Subcutaneous abdominal adipose tissue (tissue), 5 donors: ENCODE results near the gene ADK.
"Not testable (repeated sequence)": the region's sequence is repeated elsewhere in the genome, so short reads cannot be mapped to it uniquely, and the experiment has no call there.

Experiments used
- H3K27ac ChIP-seq: one replicate; pipeline ENCODE4 v1.7.0; 2013; ENCODE audit warnings: low read depth, mild to moderate bottlenecking, inconsistent platforms, low read length, moderate library complexity
- H3K27me3 ChIP-seq, 5 donors: one replicate each; pipeline ENCODE4 v1.7.0; 2013; ENCODE audit warnings: low read length in 5 of 5, inconsistent platforms in 1 of 5; ENCODE audit not compliant: control insufficient read depth in 5 of 5, insufficient read depth in 4 of 5
- H3K36me3 ChIP-seq, 5 donors: one replicate each; pipeline ENCODE4 v1.7.0; 2013; ENCODE audit warnings: low read length in 5 of 5; ENCODE audit not compliant: control insufficient read depth in 5 of 5, insufficient read depth in 5 of 5
- H3K4me1 ChIP-seq, 5 donors: one replicate each; pipeline ENCODE4 v1.7.0; 2013; ENCODE audit warnings: low read length in 5 of 5, mild to moderate bottlenecking in 3 of 5, moderate library complexity in 1 of 5; ENCODE audit not compliant: control insufficient read depth in 5 of 5, insufficient read depth in 5 of 5
- H3K4me3 ChIP-seq, 5 donors: one replicate each; pipeline ENCODE4 v1.7.0; 2013; ENCODE audit warnings: low read length in 5 of 5, low read depth in 1 of 5
- H3K9ac ChIP-seq, 5 donors: one replicate each; pipeline ENCODE4 v1.7.0; 2013; ENCODE audit warnings: low read length in 5 of 5, mild to moderate bottlenecking in 4 of 5, moderate library complexity in 3 of 5
- H3K9me3 ChIP-seq, 5 donors: one replicate each; pipeline ENCODE4 v1.7.0; 2013; ENCODE audit warnings: low read length in 5 of 5; ENCODE audit not compliant: control insufficient read depth in 5 of 5
- donor health status: healthy.
- donor health status: healthy.
- donor health status: healthy.
- donor health status: healthy.
- donor health status: healthy.

ADK gene

DNA sequence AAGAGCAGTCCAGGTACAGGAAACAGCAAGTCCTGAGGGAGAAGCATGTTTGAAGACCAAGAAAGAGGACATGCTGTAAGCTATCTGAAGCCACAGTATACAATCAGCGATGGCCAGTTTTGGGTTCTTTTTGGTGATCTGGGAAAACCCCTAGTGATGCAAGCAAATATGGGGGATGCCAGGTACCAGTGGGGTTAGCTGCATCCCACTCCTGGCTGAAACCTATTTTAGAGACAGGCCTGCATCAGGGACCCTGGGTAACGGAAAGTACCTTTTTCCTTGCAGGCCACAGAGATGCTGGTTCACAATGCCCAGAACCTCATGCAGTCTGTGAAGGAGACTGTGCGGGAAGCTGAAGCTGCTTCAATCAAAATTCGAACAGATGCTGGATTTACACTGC is 33.3 kb upstream of the ADK start:
- Histone ChIP-seq H3K36me3 (peaks cover 29 to 82% (median 79%) of the 10 kb centered on the region in 5 donors), H3K4me1 (peaks cover 14 to 63% (median 50%) of the 10 kb centered on the region in 5 donors)

DNA sequence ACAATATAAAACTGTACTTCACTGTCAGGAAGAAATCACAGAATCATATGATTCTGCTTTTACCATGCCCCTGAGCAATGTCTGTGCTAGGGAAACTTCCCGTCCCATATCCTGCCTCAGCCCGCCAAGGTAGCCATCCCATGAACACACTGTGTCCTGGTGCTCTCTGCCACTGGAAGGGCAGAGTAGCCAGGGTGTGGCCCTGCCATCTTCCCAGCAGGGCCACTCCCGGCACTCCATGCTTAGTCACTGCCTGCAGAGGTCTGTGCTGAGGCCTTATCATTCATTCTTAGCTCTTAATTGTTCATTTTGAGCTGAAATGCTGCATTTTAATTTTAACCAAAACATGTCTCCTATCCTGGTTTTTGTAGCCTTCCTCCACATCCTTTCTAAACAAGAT is 32.2 kb upstream of the ADK start:
- Histone ChIP-seq H3K27ac (peak overlapping the region; percentile 76), H3K9ac (peak overlapping the region in 1 of 5 donors; percentile 59), H3K9me3 (no peaks in the 10 kb centered on the region), H3K36me3 (peaks cover 28 to 82% (median 80%) of the 10 kb centered on the region in 5 donors), H3K27me3 (no peaks in the 10 kb centered on the region), H3K4me3 (no peak overlapping the region), H3K4me1 (peaks cover 14 to 63% (median 47%) of the 10 kb centered on the region in 5 donors)

More for the DNA sequence above, 33.3 kb upstream of the ADK start:
- peak overlapping the region in 1 of 5 donors; percentile 19 for H3K9ac ChIP-seq
- no peak overlapping the region for H3K4me3 ChIP-seq
- H3K27me3 ChIP-seq: no peaks in the 10 kb centered on the region
- H3K9me3 ChIP-seq: no peaks in the 10 kb centered on the region
- H3K27ac ChIP-seq: peak overlapping the region; percentile 76

GRCh38 chr10:74120911-74121310 is 30.1 kb upstream of the ADK start:
- peak overlapping the region; percentile 63 for H3K27ac ChIP-seq
- no peaks in the 10 kb centered on the region for H3K9me3 ChIP-seq
- H3K36me3 ChIP-seq: peaks cover 40 to 83% (median 74%) of the 10 kb centered on the region in 5 donors
- H3K4me1 ChIP-seq: peaks cover 14 to 63% (median 47%) of the 10 kb centered on the region in 5 donors
- H3K27me3 ChIP-seq: no peaks in the 10 kb centered on the region
- peak overlapping the region in 1 of 5 donors; percentile 19 for H3K9ac ChIP-seq
- no peak overlapping the region for H3K4me3 ChIP-seq

GRCh38 chr10:74121368-74121767 is 29.7 kb upstream of the ADK start:
- H3K9ac ChIP-seq: peak overlapping the region in 1 of 5 donors; percentile 19
- no peaks in the 10 kb centered on the region for H3K27me3 ChIP-seq
- H3K4me1 ChIP-seq: peaks cover 14 to 63% (median 47%) of the 10 kb centered on the region in 5 donors
- H3K36me3 ChIP-seq: peaks cover 42 to 83% (median 76%) of the 10 kb centered on the region in 5 donors
- H3K27ac ChIP-seq: peak overlapping the region; percentile 63
- H3K4me3 ChIP-seq: no peak overlapping the region
- no peaks in the 10 kb centered on the region for H3K9me3 ChIP-seq

DNA sequence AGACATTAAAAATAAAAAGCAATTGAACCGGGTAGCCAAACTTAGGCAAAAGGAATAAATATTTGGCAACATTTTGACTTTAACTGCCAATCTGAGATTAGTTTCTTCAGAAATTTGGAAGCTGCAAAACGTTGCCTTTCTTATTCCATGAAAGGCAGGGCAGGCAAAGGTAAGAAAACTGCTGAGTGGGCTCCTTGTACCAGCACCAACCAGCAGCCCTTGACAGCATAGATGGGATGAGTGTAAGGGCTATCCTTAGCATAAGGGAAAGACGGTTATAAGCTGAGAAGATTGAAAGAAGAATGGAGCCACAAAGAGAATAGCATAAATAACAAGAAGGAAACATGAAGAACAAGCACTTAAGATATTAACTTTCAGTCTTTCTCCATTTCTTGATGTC is 29.0 kb upstream of the ADK start:
- no peak overlapping the region for H3K4me3 ChIP-seq
- H3K27me3 ChIP-seq: no peaks in the 10 kb centered on the region
- peaks cover 40 to 81% (median 74%) of the 10 kb centered on the region in 5 donors for H3K36me3 ChIP-seq
- no peaks in the 10 kb centered on the region for H3K9me3 ChIP-seq
- peak overlapping the region; percentile 63 for H3K27ac ChIP-seq
- peak overlapping the region in 1 of 5 donors; percentile 17 for H3K9ac ChIP-seq
- H3K4me1 ChIP-seq: peaks cover 14 to 63% (median 47%) of the 10 kb centered on the region in 5 donors

GRCh38 chr10:74123081-74123480 is 27.9 kb upstream of the ADK start:
- Histone ChIP-seq H3K9ac (no peak overlapping the region), H3K27ac (peak overlapping the region; percentile 63), H3K9me3 (no peaks in the 10 kb centered on the region), H3K4me3 (no peak overlapping the region), H3K27me3 (no peaks in the 10 kb centered on the region), H3K4me1 (peaks cover 12 to 54% (median 43%) of the 10 kb centered on the region in 5 donors), H3K36me3 (peaks cover 39 to 78% (median 65%) of the 10 kb centered on the region in 5 donors)

GRCh38 chr10:74133923-74134820 is 16.8 kb upstream of the ADK start:
- Histone ChIP-seq H3K9me3 (no peaks in the 10 kb centered on the region), H3K9ac (no peak overlapping the region), H3K27me3 (no peaks in the 10 kb centered on the region), H3K4me1 (peaks cover 0 to 15% (median 3%) of the 10 kb centered on the region in 5 donors), H3K36me3 (peaks cover 25 to 68% (median 45%) of the 10 kb centered on the region in 5 donors), H3K27ac (peak overlapping the region; percentile 9), H3K4me3 (no peak overlapping the region)

- H3K9ac ChIP-seq: no peak overlapping the region
- peaks cover 18 to 61% (median 36%) of the 10 kb centered on the region in 5 donors for H3K36me3 ChIP-seq
These were observed 15.6 kb upstream of the ADK start for GRCh38 chr10:74135452-74135851.

DNA sequence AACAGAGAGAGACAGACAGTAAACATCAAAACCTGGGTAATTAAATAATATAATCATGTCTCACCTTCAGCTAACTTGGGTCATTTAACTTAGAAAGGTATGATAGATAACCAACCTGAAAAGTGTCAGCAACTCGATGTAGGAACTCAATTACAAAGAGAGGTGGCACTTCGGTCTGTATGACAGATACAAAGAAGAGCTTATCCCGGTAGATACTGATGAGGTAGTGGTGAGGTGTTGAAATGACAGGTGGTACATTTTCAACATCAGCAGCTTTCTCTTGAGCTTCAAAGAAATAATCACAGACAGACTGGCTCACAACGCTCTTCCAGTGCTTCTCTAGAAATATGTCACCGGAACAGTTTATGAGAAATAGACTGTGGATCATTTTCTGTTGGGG is 13.0 kb upstream of the ADK start:
- Histone ChIP-seq H3K4me3 (no peak overlapping the region), H3K9me3 (no peaks in the 10 kb centered on the region), H3K9ac (no peak overlapping the region), H3K4me1 (peaks cover 0 to 15% (median 3%) of the 10 kb centered on the region in 5 donors), H3K27me3 (no peaks in the 10 kb centered on the region), H3K36me3 (peaks cover 18 to 48% (median 27%) of the 10 kb centered on the region in 5 donors), H3K27ac (no peak overlapping the region)

More at GRCh38 chr10:74135452-74135851, 15.6 kb upstream of the ADK start:
- Histone ChIP-seq H3K27ac (peak overlapping the region; percentile 9), H3K27me3 (no peaks in the 10 kb centered on the region), H3K4me3 (no peak overlapping the region), H3K9me3 (no peaks in the 10 kb centered on the region), H3K4me1 (peaks cover 0 to 15% (median 3%) of the 10 kb centered on the region in 5 donors)

DNA sequence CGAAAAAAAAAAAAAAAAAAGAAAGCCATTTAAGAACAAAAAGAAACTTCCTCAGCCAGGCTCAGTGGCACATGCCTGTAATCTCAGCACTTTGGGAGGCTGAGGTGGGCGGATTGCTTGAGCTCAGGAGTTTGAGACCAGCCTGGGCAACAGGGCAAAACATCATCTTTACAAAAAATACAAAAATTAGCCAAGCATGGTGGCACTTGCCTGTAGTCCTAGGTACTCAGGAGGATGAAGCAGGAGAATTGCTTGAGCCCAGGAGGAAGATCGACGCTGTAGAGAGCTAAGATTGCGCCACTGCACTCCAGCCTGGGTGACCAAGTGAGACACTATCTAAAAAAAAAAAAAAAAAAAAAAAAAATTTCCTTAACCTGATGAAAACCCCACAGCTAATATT is 12.4 kb upstream of the ADK start:
- not testable (repeated sequence) for H3K4me3 ChIP-seq, H3K27ac ChIP-seq, H3K9ac ChIP-seq, H3K9me3 ChIP-seq, H3K27me3 ChIP-seq
- Histone ChIP-seq H3K4me1 (peaks cover 0 to 15% (median 3%) of the 10 kb centered on the region in 5 donors), H3K36me3 (peaks cover 19 to 43% (median 27%) of the 10 kb centered on the region in 5 donors)
